ENCODE data around the gene RIMBP2.
"Not testable (repeated sequence)": the region's sequence is repeated elsewhere in the genome, so short reads cannot be mapped to it uniquely, and the experiment has no call there.

Gene RIMBP2, protein sequence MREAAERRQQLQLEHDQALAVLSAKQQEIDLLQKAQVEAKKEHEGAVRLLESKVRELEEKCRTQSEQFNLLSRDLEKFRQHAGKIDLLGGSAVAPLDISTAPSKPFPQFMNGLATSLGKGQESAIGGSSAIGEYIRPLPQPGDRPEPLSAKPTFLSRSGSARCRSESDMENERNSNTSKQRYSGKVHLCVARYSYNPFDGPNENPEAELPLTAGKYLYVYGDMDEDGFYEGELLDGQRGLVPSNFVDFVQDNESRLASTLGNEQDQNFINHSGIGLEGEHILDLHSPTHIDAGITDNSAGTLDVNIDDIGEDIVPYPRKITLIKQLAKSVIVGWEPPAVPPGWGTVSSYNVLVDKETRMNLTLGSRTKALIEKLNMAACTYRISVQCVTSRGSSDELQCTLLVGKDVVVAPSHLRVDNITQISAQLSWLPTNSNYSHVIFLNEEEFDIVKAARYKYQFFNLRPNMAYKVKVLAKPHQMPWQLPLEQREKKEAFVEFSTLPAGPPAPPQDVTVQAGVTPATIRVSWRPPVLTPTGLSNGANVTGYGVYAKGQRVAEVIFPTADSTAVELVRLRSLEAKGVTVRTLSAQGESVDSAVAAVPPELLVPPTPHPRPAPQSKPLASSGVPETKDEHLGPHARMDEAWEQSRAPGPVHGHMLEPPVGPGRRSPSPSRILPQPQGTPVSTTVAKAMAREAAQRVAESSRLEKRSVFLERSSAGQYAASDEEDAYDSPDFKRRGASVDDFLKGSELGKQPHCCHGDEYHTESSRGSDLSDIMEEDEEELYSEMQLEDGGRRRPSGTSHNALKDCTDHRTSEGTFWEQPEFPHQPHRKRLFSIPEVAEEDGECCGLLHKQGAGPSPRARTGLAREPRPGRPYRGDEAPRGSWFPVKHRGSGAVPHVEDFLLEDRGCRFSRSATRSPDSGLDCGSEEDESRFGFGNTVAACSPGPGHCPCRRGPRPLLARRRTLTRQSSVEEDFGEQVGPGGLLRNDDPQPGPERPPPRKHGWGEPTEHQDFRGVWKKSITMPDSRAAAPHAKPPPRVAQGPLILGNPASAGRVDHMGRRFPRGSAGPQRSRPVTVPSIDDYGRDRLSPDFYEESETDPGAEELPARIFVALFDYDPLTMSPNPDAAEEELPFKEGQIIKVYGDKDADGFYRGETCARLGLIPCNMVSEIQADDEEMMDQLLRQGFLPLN (N-terminal part only)

DNA sequence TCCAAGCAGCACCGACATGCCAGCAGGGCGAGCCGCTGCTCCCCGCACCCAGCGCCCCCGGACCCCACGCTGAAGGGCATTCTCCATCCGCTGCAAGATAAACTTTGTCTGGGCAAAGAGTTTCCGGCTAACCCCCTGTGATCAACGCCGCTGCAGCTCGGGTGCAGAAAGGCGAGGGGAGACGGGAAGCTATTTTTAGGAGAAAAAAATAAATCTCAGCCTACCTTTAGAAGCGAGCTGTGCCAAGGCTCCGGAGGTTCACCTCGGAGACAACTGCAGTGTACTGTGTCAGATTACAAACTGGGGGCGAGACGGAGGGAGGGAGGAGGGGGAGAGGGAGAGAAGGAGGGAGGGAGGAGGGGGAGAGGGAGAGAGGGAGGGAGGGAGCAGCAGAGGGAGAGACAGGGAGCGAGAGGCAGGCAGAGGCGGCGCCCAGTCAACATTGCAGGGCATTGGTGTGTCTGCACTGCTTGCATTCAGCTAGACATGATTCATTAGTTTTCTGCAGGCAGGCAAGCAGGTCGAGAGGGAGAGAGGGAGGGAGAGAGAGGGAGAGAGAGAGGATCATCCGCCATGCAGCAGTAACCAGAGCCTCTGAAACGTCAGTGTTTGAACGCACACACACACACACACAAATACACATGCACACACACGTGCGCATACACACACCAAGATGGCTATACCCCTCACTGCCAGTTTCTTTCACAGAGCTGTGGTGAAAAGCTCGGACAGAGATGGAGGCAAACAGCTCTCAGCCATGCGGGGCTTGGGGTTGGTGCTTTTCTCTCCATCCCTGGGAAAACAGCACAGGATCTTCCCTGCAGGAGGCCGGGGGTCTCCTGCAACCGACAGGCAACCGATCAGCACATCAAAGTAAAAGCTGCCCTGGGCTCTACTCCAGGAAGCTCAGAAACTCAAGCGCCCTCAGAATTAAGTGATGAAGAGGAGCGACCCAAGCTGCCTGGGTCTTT is at the start of gene RIMBP2:
Gene RIMBP2 (minus strand): TSS at position 302 of the 971 bp plus-strand sequence. CDS start 237,286 bp downstream, outside the sequence.
- peak; percentile 77 for DNase-seq

DNA sequence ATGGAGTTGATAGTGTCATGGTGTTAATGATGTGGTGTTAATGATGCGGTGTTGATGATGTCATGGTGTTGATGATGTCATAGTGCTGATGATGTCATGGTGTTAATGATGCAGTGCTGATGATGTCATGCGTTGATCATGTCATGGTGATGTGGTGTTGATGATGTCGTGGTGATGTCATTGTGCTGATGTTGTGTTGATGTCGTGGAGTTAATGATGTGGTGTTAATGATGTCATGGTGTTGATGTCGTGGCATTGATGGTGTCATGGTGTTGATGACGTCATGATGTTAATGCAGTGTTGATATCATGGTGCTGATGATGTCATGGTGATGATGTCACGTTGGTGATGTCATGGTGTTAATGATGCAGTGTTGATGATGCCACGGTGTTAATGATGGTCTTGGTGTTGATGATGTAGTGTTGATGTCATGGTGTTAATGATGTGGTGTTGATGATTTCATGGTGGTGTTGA is 49.1 kb upstream of the RIMBP2 start:
- DNase-seq, result no peak

DNA sequence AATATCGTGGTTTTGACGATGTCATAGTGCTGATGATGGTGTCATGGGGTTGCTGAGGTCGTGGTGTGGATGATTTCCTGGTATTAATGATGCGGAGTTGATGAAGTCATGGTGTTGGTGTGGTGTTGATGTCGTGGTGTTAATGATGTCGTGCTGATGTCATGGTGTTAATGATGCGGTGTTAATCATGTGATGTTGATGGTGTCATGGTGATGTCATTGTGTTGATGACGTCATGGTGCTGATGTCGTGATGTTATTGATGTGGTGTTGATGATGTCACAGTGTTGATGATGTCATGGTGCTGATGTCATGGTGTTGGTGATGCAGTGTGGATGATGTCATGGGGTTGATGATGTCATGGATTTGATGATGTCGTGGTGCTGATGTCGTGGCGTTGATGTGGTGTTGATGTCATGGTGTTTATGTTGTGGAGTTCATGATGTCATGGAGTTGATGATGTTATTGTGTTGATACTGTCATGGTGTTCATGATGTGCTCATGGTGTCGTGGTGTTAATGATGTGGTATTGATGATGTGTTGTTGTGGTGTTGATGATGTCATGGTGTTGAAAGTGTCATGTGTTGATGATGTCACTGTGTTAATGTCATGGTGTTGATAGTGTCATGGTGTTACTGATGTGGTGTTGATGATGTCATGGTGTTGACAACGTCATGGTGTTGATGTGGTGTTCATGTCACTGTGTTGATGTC is 48.5 kb upstream of the RIMBP2 start:
- DNase-seq, result no peak

DNA sequence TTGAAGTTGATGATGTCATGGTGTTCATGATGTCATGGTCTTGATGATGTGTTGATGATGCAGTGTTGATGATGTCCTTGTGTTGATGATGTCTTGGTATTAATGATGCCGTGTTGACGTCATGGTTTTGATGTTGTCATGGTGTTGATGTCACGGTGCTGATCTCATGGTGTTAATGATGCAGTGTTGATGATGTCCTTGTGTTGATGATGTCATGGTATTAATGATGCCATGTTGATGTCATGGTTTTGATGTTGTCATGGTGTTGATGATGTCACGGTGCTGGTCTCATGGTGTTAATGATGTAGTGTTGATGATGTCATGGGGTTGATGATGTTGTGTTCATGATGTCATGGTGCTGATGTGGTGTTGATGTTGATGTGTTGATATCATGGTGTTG is 48.0 kb upstream of the RIMBP2 start:
- DNase-seq, result no peak

DNA sequence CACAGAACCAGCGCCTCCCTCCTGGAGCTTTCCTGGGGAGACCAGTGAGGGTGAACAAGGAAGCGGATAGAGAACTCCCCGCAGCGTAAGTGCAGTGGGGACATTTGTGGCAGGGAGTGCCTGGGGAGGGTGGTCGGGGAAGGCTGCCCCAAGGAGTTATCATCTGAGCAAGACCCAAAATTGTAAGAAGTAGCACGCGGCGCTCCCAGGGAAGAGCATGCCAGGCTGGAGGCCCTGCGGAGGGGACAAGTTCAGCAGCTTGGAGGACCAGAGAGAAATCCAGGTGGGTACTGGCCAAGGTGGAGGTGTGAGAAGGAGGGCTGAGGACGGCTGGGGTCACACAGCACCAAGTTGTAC is 46.2 kb upstream of the RIMBP2 start:
- DNase-seq, result no peak

DNA sequence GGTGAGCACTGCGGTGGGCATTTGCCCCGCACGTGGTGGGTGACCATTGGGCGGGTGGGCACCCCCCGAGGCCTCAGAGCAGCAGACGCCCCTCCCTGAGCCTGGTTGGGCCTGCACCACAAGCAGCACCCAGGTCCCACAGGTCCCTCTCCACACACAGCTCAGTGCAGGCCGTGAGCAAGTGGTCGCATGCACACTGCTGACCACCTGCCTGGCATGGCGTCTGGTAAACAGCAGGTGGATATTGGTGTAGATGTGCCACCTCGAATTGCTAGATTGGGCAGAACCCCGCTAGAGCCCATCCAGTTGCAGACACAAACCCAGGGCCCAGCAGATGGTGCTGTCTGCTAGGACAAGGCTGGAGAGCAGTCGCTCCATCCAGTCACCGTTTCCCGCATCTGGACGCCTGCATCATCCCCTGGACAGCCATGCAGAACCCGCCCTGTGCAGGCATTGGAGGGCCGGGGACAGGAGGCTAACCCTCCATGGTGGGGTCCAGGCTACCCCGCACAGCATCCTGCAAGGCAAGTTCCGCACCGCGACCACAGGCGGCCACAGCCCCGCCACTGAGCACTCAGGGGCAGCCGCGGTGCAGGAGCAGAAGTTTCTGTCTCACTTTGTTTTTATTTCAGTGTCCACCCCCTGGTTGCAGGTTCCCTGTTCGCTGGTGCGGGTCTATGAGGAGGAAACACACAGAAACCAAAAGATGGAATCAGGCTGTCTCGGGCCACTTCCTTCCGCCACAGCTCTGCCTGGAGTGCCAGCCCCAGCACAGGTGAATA is 45.6 kb upstream of the RIMBP2 start:
- DNase-seq, result peak; percentile 70

DNA sequence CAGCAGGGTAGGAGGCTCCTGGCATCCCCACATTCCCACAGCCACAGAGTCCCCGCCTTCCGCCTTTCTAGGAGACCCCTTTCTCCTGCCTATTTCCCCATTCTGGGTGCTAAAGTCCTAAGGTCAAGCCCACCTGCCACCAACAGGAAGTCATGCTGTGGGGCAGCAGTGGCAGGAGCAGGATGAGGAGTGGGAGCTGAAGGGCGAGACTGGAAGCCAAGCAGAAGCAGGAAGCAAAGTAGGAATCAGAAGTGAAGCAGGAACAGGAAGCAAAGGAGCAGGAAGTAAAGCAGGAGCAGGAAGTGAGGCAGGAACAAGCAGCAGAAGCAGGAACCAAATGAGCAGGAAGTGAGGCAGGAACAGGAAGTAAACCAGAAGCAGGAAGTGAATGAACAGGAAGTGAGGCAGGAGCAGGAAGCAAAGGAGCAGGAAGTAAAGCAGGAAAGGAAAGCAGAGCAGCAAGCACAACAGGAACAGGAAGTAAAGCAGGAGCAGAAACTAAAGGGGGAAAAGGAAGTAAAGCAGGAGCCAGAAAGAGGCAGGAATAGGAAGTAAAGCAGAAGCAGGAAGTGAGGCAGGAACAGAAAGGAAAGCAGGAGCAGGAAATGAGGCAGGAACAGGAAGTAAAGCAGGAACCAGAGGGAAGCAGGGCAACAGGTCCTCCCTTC is 38.3 kb upstream of the RIMBP2 start:
- DNase-seq, result no peak

DNA sequence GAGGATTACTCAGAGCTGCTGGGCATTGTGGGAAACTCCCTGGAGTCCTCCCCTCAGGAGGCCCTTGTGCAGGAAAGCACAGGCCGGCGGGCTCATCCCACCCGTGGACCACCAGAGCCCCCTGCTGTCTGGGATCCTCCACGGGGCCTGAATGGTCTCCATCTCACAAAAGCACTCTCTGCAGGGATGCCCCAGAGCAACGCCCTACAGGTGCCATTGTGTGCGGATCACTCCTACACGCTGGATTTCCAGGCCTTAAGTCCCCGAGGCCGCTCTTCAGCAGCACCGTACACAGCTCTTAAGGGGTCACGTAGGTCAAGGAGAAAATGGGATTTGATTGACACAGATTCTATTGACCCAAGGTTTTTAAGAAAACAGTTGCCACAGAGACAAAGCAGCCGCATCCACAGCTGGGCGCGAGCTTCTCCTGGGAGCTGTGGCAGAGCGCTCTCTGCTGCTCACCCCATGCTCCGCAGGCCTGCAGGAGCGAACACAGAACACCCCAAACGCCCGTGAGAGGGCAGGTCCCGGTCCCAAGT is 36.7 kb upstream of the RIMBP2 start:
- peak; percentile 74 for DNase-seq

DNA sequence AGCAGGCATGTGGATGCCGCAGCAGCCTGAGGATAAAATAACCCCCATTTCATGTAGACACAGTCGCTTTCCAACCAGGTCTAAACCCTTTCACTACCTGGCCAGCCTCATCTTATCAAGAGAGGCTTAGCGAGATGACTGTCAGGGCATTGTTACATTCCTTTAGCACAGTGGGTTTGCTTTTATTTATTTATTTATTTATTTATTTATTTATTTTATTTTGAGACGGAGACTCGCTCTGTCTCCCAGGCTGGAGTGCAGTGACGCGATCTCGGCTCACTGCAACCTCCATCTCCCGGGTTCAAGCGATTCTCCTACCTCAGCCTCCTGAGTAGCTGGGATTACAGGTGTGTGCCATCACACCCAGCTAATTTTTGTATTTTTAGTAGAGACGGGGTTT is 35.9 kb upstream of the RIMBP2 start:
- not testable (repeated sequence) for DNase-seq

DNA sequence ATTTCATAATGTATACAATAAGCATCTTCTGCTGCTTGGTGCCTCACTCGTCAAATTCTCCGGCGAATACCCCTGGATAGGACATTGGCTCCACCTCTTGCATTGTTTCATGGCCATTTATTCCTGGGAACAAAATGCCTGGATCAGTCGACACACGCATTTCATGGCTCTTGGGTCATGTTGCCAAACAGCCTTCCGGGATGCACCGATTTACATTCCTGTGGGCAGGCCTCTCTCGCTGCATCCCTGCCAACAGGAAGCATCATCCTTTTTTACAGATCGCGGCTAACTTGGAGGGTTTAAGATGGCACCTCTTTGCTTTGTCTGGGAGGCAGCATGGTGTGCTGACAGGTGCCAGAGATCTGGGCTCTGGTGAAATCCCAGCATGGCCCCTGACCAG is 32.7 kb upstream of the RIMBP2 start:
- DNase-seq, result no peak

DNA sequence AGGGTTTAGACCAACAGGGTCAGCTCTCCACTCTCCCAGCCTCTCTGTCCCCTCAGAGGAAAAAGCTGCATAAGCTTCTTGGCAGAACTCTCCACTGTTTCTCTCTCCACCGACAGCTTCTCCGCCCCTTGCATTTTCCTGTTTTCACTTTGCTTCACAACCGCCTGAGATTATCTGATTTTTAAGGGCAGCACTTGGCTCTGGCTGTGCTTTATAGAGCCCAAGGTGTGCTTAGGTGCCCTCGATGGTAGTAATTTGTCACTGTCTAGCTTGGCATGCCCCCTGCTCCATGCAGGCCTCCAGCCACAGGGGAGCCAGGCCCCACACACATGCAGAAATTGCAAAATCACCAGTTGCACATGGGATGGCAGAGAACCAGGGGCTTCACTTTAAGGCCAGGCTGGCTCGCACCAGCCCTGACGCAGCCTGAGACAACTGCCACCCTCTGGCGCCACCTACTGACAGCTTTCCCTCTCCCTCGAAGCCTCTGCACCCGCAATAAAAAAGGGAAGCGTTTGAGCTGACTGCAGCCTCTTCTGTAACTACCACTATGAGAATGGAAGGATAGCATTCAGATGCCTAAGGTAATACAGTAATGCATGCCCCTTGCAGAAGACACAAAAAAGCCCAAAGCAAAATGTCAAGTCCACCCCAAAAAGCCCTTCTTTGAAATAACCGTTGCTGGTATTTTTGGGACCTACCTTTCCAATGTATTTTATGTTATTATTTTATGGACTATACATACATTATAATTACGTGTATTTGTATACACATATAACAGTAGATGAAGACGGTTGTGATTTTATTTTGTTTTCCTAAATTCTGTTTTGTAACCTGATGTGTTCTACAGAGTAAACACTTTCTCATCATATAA is 32.0 kb upstream of the RIMBP2 start:
- DNase-seq, result peak; percentile 71

DNA sequence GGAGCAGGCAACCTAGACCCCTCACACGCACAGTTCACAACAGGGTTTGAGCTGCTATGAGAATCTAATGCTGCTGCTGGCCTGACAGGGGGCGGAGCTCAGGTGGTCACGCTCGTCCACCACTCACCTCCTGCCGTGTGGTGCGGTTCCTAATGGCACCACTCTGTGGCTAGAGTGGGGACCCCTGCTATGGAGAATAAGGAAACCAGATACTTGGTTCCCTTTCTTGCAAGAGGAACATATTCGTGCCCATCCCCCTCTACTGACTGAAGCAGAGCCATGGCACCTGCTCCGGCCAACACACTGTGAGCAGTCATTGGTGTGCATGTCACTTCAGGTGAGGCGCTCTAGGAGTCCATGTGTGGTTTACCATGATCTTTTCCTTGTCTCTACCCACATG is 30.4 kb upstream of the RIMBP2 start:
- no peak for DNase-seq

DNA sequence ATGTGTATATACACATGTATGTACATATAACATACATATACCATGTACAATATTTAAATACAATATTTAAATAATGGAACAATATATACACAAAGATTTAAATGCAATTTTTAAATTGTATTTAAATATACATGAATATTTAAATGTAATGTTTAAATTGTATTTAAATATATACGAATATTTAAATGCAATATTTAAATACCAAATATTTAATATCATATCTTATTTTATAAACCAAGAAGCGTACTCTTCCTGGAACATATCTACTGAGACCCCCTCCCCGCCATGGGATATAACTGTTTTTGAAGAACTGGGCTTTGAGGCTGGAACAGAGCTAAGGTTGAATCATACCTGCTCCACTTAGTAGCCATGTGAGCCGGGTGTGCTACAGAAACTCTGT is 29.8 kb upstream of the RIMBP2 start:
- DNase-seq, result no peak

DNA sequence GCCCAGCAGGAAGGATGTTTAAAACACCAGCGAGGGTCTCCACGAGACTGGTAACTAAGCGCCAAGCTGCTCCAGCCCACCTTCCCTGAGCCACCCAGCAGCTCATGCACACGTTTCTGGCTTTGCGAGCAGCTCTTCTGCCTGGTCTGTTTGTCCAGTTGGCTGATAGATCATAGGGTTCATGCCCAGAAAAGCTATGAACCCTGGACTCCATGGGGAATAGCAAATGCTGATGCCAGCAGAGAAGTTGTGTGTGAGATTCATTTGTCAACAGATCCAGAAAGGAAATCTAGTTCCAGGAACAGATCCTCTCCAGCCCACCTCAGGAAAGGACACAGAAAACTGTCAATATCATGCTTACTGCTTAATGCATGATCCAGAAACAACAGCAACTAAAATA is 28.2 kb upstream of the RIMBP2 start:
- no peak for DNase-seq

DNA sequence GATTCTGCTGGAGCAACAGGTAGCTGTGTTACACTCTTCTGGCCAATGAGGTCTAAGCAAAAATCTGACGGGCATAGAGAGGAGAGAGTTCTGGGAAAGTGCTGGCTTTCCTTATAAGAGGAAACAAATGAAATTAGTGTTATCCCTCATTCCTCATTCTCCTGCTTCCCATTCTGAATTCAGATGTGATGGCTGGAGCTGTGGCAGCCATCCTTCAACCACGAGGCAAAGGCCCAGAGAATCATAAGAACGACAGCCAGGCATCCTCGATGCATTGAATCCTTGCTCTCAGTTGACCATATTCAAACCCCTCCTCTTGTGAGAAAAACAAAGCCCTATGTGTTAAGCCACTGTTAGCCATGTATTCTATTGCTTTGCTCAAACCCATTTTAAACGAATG is 27.5 kb upstream of the RIMBP2 start:
- no peak for DNase-seq

DNA sequence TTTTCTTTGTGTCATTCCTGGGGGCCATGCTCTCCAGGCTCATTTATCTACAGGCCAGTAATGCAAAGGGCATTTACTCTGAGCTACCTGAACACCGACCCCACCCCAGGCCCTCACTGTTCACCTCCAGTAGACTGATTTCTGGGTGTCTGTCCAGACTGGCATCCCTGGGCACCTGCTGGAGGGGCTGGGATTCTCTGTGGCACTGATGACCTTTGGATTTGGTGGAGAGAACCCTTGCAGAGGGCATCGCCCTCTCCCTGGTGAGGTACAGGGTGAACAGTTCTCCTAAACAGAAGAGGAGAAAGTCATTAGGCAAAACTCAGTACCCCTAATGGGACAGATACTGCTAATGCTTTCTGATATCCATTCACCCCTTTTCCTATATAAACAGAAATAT is 27.1 kb upstream of the RIMBP2 start:
- DNase-seq, result no peak

DNA sequence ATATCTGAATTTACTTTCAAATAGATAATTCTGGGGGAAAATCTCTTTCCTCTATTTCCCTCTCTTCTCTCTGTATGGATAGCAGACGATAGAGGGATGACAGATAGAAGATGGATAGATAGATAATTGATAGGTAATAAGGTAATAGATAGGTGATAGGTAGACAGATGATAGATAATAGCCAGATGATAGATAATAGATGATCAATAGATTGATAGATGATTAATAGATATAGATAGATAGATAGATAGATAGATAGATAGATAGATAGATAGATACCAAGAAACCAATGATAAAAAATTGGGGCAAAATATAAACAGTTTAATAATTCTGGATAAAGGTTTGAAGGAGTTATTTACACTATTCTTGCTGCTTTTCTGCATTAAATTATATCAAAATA is 26.6 kb upstream of the RIMBP2 start:
- DNase-seq, result no peak

DNA sequence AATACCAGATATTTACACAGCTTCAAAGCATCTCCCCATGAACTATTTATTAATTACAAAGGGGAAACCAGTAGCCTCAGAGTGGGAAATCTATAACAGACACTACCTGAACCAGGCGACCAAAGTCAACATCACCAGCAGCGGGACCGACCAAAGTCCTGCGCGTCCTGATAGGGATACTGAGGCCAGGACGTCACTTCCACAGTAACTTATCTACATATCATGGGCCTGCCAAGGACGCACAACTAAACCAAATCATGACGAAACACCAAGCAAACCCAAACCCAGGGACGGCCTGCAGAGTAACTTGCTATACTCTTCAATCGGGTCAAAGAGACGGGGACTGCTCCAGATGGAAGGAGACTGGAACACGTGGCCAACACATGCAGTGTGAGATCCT is 26.0 kb upstream of the RIMBP2 start:
- DNase-seq, result no peak

DNA sequence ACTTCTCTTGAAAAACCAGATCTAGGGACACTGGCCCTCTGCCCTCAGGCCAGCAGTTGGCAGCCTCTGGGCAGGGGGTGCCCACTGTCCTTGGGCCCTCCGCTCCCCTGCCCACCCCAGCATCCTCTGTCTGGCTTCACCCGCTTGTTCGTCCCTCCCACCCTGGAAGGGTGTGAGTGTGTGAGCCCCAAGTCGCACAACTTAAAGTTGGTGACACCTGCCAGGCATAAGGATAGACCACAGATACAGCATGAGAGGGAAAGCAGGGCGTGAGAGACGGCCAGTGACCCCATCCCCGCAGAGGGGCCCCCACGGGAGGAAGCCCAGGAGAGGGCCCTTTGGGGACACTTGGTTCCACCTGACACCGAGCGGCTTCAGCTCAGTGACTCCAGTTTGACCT is 23.5 kb upstream of the RIMBP2 start:
- DNase-seq, result no peak
